Keratinocyte (primary cell): ENCODE data around the gene THSD7B.

Experiments used
- EZH2 ChIP-seq: IDR thresholded peaks from one replicate; pipeline ENCODE4 v1.6.1; 2012; ENCODE audit warnings: inconsistent platforms, mild to moderate bottlenecking, low read length, moderate library complexity
- TF ChIP-seq, protein P1 (sequence below), 3 experiments: IDR thresholded peaks in 1 of 3; conservative IDR thresholded peaks in 1 of 3; optimal IDR thresholded peaks in 1 of 3; 2 replicates in 2 of 3; 3 replicates in 1 of 3; pipeline versions ENCODE3 to v1.5.1; 2011; ENCODE audit warnings: low read length in 3 of 3, mild to moderate bottlenecking in 3 of 3, moderate library complexity in 2 of 3, control low read depth in 1 of 3, inconsistent platforms in 1 of 3; ENCODE audit not compliant: insufficient read depth in 2 of 3; ENCODE audit errors: extremely low read depth in 1 of 3

GRCh38 chr2:137123226-137123625 is 357.9 kb downstream of the THSD7B start:
- TF ChIP-seq, protein P1, sequence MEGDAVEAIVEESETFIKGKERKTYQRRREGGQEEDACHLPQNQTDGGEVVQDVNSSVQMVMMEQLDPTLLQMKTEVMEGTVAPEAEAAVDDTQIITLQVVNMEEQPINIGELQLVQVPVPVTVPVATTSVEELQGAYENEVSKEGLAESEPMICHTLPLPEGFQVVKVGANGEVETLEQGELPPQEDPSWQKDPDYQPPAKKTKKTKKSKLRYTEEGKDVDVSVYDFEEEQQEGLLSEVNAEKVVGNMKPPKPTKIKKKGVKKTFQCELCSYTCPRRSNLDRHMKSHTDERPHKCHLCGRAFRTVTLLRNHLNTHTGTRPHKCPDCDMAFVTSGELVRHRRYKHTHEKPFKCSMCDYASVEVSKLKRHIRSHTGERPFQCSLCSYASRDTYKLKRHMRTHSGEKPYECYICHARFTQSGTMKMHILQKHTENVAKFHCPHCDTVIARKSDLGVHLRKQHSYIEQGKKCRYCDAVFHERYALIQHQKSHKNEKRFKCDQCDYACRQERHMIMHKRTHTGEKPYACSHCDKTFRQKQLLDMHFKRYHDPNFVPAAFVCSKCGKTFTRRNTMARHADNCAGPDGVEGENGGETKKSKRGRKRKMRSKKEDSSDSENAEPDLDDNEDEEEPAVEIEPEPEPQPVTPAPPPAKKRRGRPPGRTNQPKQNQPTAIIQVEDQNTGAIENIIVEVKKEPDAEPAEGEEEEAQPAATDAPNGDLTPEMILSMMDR (optimal IDR thresholded peaks at IDR 0.05 in 1 of 3, IDR thresholded peaks at IDR 0.05 in 1 of 3, conservative IDR thresholded peaks at IDR 0.05 in 1 of 3; ENCODE audit: extremely low read depth in 1 of 3, insufficient read depth in 2 of 3, low read length in 3 of 3), result no peak
- TF ChIP-seq EZH2, result no peak
